HEK293T (cell line): ENCODE results near the gene SLC35B2.

ENCODE experiments used
- CTCF ChIA-PET: fragments of 350-600 bp; formaldehyde crosslinking; extraction: SDS; loops from one replicate; lab custom pipeline; 2021; ENCODE audit warnings: antibody characterized with exemption, inconsistent platforms; lab: Yijun Ruan, JAX
- POLR2A ChIA-PET: fragments of 350-600 bp; formaldehyde crosslinking; extraction: SDS; loops from one replicate; lab custom pipeline; 2020; ENCODE audit warnings: antibody characterized with exemption, inconsistent platforms; lab: Yijun Ruan, JAX
- DNase-seq: peaks from one replicate; pipeline ENCODE4 v3.0.0; 2012; ENCODE audit warnings: mixed read lengths; ENCODE audit errors: extremely low spot score
- ARNT ChIP-seq: fragments of 450-650 bp; IDR thresholded peaks from 2 replicates; pipeline ENCODE4 v1.6.1; 2017; ENCODE audit warnings: mild to moderate bottlenecking
- BHLHE40 ChIP-seq: fragments of 450-650 bp; IDR thresholded peaks from 2 replicates; pipeline ENCODE4 v1.6.1; 2016; ENCODE audit warnings: mild to moderate bottlenecking, moderate library complexity, borderline replicate concordance
- CTBP1 ChIP-seq: fragments of 450-650 bp; IDR thresholded peaks from 2 replicates; pipeline ENCODE4 v1.6.1; 2016; ENCODE audit warnings: borderline replicate concordance
- ELF4 ChIP-seq: fragments of 450-650 bp; IDR thresholded peaks from 2 replicates; pipeline ENCODE4 v1.6.1; 2017; ENCODE audit warnings: antibody characterized with exemption
- FOXA1 ChIP-seq: fragments of 450-650 bp; IDR thresholded peaks from 2 replicates; pipeline ENCODE4 v1.6.1; 2016; ENCODE audit warnings: mild to moderate bottlenecking
- FOXK2 ChIP-seq: fragments of 450-650 bp; IDR thresholded peaks from 2 replicates; pipeline ENCODE4 v1.6.1; 2016; ENCODE audit warnings: mild to moderate bottlenecking
- FOXM1 ChIP-seq: fragments of 450-650 bp; IDR thresholded peaks from 2 replicates; pipeline ENCODE4 v1.6.1; 2017; ENCODE audit warnings: mild to moderate bottlenecking, borderline replicate concordance
- HDGF ChIP-seq: fragments of 450-650 bp; IDR thresholded peaks from 2 replicates; pipeline ENCODE4 v1.6.1; 2017; ENCODE audit warnings: antibody characterized with exemption, borderline replicate concordance
- L3MBTL2 ChIP-seq: fragments of 450-650 bp; conservative IDR thresholded peaks from 2 replicates; pipeline ENCODE4 v1.6.1; 2016; ENCODE audit warnings: mild to moderate bottlenecking
- LEF1 ChIP-seq: fragments of 450-650 bp; IDR thresholded peaks from 2 replicates; pipeline ENCODE4 v1.6.1; 2017; ENCODE audit warnings: mild to moderate bottlenecking, borderline replicate concordance
- NFRKB ChIP-seq: fragments of 450-650 bp; IDR thresholded peaks from 2 replicates; pipeline ENCODE4 v1.6.1; 2016; ENCODE audit warnings: mild to moderate bottlenecking, moderate library complexity
- SP1 ChIP-seq: fragments of 450-650 bp; IDR thresholded peaks from 2 replicates; pipeline ENCODE4 v1.6.1; 2017
- SUZ12 ChIP-seq: fragments of 450-650 bp; IDR thresholded peaks from 2 replicates; pipeline ENCODE4 v1.6.1; 2016; ENCODE audit warnings: mild to moderate bottlenecking
- TARDBP ChIP-seq: fragments of 450-650 bp; IDR thresholded peaks from 2 replicates; pipeline ENCODE4 v1.6.1; 2016
- ZNF384 ChIP-seq: fragments of 450-650 bp; IDR thresholded peaks from 2 replicates; pipeline ENCODE4 v1.6.1; 2016
- TF ChIP-seq, protein P1 (sequence below): fragments of 450-650 bp; IDR thresholded peaks from 2 replicates; pipeline ENCODE4 v1.6.1; 2016

Gene SLC35B2

DNA sequence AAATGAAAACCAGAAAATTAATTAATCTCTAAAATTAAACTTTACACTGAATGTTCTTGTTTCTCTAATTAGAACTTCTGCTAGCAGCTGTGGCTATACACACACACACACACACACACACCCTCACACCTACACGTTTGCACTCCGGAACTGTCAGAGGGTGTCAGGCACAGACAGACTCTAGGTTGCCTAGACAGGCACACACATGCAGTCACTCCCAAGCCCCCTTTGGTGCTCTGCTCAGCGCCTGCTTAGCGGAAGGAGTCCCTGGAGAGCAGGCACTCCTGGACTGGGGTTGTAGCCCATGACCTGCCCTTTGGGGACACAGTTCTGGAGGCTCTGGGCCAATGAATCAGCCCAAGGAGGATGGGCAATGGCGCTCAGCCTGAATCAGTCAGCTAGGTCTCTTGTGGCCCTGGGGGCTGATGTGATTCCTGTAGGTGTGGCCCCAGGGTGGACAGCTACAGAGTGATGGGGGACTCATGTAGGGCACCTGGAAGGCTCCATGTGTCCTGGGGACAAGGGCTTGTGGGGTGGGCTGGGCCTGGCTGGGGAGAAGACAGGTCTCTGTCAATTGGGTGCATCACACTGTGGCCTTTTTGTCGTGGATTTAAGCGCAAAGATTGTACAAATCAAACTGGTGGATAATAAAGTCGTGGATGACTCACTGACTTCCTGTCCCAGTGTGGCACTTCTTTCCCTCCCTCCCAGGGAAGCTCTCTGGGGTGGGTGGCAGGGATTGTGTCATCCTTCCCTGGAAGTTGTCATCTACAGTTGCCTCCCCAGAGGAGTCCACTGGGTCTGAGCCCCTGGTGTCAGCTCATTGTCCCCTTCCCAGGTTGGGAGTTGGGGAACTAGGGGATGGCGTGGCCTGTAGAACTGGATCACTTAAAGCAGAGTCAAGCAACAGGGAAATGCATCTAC, 21.7 kb upstream of the SLC35B2 start:
- POLR2A ChIA-PET: interaction anchor here (0.8 to 1.0 kb wide), 3 partner anchors 14 to 34 kb away, joined by 3 to 4 read pairs (median 3); partner anchors contain the start of gene AARS2
- DNase-seq: no peak
- no peak for TF ChIP-seq L3MBTL2
- CTCF ChIA-PET: interaction anchor here (0.6 to 1.3 kb wide), 4 partner anchors 11 to 65 kb away, joined by 3 read pairs; no protein-coding TSS in a partner anchor

DNA sequence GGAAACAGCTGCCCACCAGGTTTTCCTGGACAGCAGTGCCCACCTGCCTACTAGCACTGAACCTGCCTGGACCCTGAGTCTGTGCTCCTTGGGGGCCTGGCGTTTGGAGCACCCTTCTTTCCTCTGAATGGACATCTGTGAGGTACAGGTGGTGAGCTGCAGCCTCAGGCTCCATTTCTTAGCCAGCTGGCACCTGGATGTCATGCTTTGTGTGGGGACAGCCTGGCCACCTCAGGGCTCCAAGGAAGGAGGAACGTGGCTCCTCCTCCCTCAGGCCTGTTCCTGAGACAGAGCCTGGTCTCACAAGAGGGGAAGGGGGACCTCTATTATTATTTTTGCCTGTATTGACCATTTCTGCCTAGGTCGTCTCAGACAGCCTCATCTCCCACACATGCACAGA, 21.0 kb upstream of the SLC35B2 start:
- CTCF ChIA-PET: interaction anchor here (1.0 to 1.3 kb wide), 2 partner anchors 10 to 65 kb away, joined by 3 read pairs; no protein-coding TSS in a partner anchor
- DNase-seq: no peak
- POLR2A ChIA-PET: interaction anchor here (0.9 to 1.1 kb wide), 2 partner anchors 12 to 20 kb away, joined by 3 read pairs; no protein-coding TSS in a partner anchor
- TF ChIP-seq L3MBTL2: no peak
- TF ChIP-seq HDGF: no peak
- TF ChIP-seq FOXA1: no peak
- no peak for TF ChIP-seq LEF1
- TF ChIP-seq SUZ12: no peak
- no peak for TF ChIP-seq ELF4
- no peak for TF ChIP-seq BHLHE40
- no peak for TF ChIP-seq ARNT
- TF ChIP-seq FOXK2: no peak
- TF ChIP-seq NFRKB: no peak
- no peak for TF ChIP-seq CTBP1
- TF ChIP-seq TARDBP: no peak
- TF ChIP-seq ZNF384: no peak
- TF ChIP-seq, protein P1, sequence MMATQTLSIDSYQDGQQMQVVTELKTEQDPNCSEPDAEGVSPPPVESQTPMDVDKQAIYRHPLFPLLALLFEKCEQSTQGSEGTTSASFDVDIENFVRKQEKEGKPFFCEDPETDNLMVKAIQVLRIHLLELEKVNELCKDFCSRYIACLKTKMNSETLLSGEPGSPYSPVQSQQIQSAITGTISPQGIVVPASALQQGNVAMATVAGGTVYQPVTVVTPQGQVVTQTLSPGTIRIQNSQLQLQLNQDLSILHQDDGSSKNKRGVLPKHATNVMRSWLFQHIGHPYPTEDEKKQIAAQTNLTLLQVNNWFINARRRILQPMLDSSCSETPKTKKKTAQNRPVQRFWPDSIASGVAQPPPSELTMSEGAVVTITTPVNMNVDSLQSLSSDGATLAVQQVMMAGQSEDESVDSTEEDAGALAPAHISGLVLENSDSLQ: no peak
- no peak for TF ChIP-seq SP1
- no peak for TF ChIP-seq FOXM1

DNA sequence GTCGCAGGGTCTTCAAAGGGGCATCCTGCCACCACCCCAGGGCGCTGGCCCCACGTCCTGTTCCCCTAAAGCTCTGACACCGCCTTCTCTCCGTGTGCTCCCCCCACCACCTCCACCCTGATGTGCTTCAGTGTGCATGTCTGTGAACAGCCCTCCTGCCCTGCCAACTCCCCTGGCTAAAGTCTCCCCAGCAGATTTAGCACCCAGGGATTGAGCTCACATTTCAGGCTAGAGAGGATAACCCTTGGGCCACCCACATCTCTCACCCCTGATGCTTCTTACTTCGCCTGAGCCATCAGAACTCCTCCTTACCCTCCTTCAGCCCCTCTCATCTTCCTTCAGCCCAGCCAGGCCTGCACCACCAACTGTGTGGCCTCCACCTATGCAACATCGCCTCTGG, 20.4 kb upstream of the SLC35B2 start:
- POLR2A ChIA-PET: interaction anchor here (0.9 to 1.3 kb wide), 3 partner anchors 12 to 31 kb away, joined by 3 to 4 read pairs (median 3); partner anchors contain the start of gene HSP90AB1
- CTCF ChIA-PET: interaction anchor here (0.9 kb wide), 1 partner anchor 28 kb away, joined by 3 read pairs; no protein-coding TSS in a partner anchor
- TF ChIP-seq ARNT: no peak
- no peak for TF ChIP-seq BHLHE40
- TF ChIP-seq ZNF384: no peak
- no peak for TF ChIP-seq SUZ12
- TF ChIP-seq, protein P1: no peak
- TF ChIP-seq CTBP1: no peak
- TF ChIP-seq TARDBP: no peak
- TF ChIP-seq LEF1: no peak
- no peak for TF ChIP-seq FOXK2
- TF ChIP-seq SP1: no peak
- TF ChIP-seq HDGF: no peak
- TF ChIP-seq ELF4: no peak
- no peak for DNase-seq

DNA sequence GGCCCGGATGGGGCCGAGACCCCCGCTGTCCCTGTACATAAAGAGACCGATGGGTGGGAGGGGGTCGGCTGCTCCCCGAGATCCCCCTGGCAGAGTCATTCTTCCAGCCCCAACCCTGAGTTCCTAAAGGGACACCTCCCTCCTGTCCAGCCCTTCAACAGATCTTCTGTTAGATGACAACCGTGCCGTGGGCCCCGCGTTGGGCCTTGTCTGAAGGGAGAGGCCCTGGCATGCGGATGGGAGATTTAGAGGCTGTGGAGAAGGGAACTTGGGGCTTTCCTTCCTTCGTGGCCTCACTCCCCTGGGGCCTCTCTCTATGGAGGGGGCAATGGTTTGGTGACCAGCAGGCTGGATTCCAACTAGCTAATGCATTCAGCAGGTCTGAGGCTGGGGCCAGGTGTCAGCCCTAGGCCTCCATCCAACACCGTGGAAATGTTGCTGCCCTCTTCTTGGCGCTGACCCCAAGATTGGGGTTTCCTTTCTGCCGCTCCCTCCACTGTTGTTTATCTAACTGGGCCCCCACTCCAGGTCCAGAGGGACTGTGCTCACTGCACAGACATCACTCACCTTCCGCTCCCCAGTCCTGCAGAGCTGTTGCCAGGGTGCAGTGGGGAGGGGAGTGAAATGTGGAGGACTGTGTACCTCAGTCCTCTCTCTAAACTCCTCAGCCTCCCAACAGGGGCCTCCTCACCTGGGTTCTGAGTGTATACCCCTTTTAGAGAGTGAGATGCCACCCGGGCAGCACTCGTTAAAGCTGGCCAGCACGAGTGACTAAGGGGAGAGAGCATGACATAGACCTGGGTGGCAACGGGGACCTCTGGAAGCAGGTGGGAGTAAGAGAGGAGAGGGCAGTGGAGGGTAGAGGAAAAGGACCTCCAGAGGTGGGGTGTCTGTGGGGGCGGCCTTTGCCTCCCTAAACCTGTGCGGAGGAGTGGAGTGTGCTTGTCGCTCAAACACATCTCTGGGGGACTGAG, 19.6 kb upstream of the SLC35B2 start:
- TF ChIP-seq ZNF384: no peak
- ChIA-PET CTCF (interaction anchor here (0.8 to 0.9 kb wide), 2 partner anchors 10 to 28 kb away, joined by 3 read pairs; no protein-coding TSS in a partner anchor), POLR2A (interaction anchor here (1.1 to 1.3 kb wide), 2 partner anchors 13 to 31 kb away, joined by 3 to 4 read pairs; partner anchors contain the start of gene HSP90AB1)
- DNase-seq: no peak

DNA sequence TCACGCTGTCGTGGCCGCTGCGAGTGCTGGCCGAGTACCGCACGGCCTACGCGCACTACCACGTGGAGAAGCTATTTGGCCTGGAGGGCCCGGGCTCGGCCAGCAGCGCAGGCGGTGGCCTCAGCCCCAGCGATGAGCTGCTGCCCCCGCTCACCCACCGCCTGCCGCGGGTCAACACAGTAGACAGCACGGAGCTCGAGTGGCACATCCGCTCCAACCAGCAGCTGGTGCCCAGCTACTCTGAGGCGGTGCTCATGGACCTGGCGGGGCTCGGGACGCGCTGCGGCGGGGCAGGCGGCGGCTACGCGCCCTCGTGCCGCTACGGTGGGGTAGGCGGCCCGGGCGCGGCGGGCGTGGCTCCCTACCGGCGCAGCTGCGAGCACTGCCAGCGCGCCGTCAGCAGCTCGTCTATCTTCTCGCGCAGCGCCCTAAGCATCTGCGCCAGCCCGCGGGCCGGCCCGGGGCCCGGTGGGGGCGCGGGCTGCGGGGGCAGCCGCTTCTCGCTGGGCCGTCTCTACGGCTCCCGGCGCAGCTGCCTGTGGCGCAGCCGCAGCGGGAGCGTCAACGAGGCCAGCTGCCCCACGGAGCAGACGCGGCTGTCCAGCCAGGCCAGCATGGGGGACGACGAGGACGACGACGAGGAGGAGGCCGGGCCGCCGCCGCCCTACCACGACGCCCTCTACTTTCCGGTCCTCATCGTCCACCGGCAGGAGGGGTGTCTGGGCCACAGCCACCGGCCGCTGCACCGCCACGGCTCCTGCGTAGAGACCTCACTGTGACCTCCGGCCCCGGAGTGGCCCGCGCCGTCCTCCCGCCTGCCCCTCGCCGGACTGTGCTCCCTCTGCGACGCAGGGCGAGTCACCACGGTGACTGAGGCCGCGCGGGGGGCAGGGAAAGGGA, 18.7 kb upstream of the SLC35B2 start:
- ChIA-PET CTCF (interaction anchor here (0.5 kb wide), 1 partner anchor 19 kb away, joined by 8 read pairs; no protein-coding TSS in a partner anchor), POLR2A (interaction anchor here (1.1 to 1.3 kb wide), 2 partner anchors 29 to 30 kb away, joined by 3 to 4 read pairs; partner anchors contain the start of gene HSP90AB1)
- DNase-seq: no peak
- TF ChIP-seq NFRKB (no peak), SP1 (no peak), ELF4 (no peak), HDGF (no peak), TARDBP (no peak), ARNT (no peak), LEF1 (no peak), BHLHE40 (no peak), L3MBTL2 (no peak), ZNF384 (no peak)
